SK-N-SH (cell line): ENCODE measurements around the gene SORD. TPM values are rescaled to one million over a fixed set of nuclear protein-coding genes. Genes with fewer than 3 reads are reported as not detected.

Source experiments
- CTCF ChIA-PET: fragments of 300-600, 350-600 bp; formaldehyde crosslinking; extraction: SDS; loops from one replicate; lab custom pipeline; 2021; lab: Yijun Ruan, JAX
- POLR2A ChIA-PET: fragments of 350-600 bp; sonication (Branson Sonifier 250); formaldehyde crosslinking; extraction: SDS; loops from one replicate; lab custom pipeline; 2020; ENCODE audit warnings: antibody characterized with exemption, inconsistent platforms; lab: Yijun Ruan, JAX
- DNase-seq: peaks from one replicate; pipeline ENCODE4 v3.0.0; 2012
- H2AFZ ChIP-seq: fragments of 200-600 bp; sonication (generic); 2 replicates; pipeline ENCODE4 v1.8.1; 2016; ENCODE audit warnings: antibody characterized with exemption, mild to moderate bottlenecking, low read depth
- H3F3A ChIP-seq: fragments of 200-600 bp; sonication (generic); replicated peaks from 2 replicates; pipeline ENCODE3; 2016; ENCODE audit warnings: antibody characterized with exemption, mild to moderate bottlenecking; ENCODE audit not compliant: insufficient read depth
- H3K27ac ChIP-seq, 2 experiments: fragments of 200-500 bp in 1 of 2; fragments of 200-600 bp in 1 of 2; sonication (Bioruptor generic) in 1 of 2; sonication (generic), shearing (Covaris generic) in 1 of 2; 2 replicates each; pipeline versions ENCODE4 v1.5.1 to v1.6.1; 2014 to 2016; ENCODE audit warnings: low read depth in 2 of 2, inconsistent platforms in 1 of 2, low read length in 1 of 2, mild to moderate bottlenecking in 1 of 2, mixed read lengths in 1 of 2
- H3K27me3 ChIP-seq: fragments of 200-600 bp; sonication (generic), shearing (Covaris generic); 2 replicates; pipeline ENCODE4 v1.6.1; 2016; ENCODE audit warnings: mixed run types; ENCODE audit not compliant: insufficient read depth
- H3K36me3 ChIP-seq, 2 experiments: fragments of 200-500 bp in 1 of 2; fragments of 200-600 bp in 1 of 2; sonication (Bioruptor generic) in 1 of 2; sonication (generic) in 1 of 2; replicated peaks in 1 of 2; 2 replicates each; pipeline versions ENCODE3 to v1.5.1; 2014 to 2016; ENCODE audit warnings: low read length in 1 of 2, mild to moderate bottlenecking in 1 of 2; ENCODE audit not compliant: insufficient read depth in 2 of 2, control insufficient read depth in 1 of 2
- H3K4me1 ChIP-seq, 2 experiments: fragments of 200-500 bp in 1 of 2; fragments of 200-600 bp in 1 of 2; sonication (Bioruptor generic) in 1 of 2; sonication (generic), shearing (Covaris generic) in 1 of 2; 2 replicates each; pipeline versions ENCODE4 v1.5.1 to v1.6.1; 2014 to 2016; ENCODE audit warnings: low read depth in 1 of 2, low read length in 1 of 2, mixed run types in 1 of 2; ENCODE audit not compliant: insufficient read depth in 2 of 2, control insufficient read depth in 1 of 2
- H3K4me2 ChIP-seq: fragments of 200-600 bp; sonication (generic), shearing (Covaris generic); 2 replicates; pipeline ENCODE4 v1.6.1; 2017; ENCODE audit warnings: mixed run types
- H3K4me3 ChIP-seq, 2 experiments: fragments of 200-500 bp in 1 of 2; fragments of 200-600 bp in 1 of 2; sonication (Bioruptor generic) in 1 of 2; sonication (generic), shearing (Covaris generic) in 1 of 2; 2 replicates each; pipeline versions ENCODE4 v1.5.1 to v1.8.1; 2014 to 2016; ENCODE audit warnings: low read depth in 2 of 2, inconsistent platforms in 1 of 2, low read length in 1 of 2, mild to moderate bottlenecking in 1 of 2, mixed read lengths in 1 of 2, moderate library complexity in 1 of 2
- H3K79me2 ChIP-seq: fragments of 200-600 bp; sonication (generic); 2 replicates; pipeline ENCODE4 v1.8.1; 2017; ENCODE audit warnings: mild to moderate bottlenecking; ENCODE audit not compliant: insufficient read depth
- H3K9ac ChIP-seq: fragments of 200-600 bp; sonication (generic); 2 replicates; pipeline ENCODE4 v1.6.1; 2017; ENCODE audit warnings: mixed run types
- H3K9me2 ChIP-seq: fragments of 200-600 bp; sonication (generic); 2 replicates; pipeline ENCODE4 v1.6.1; 2017; ENCODE audit warnings: mixed run types
- H3K9me3 ChIP-seq: fragments of 200-600 bp; sonication (generic); 2 replicates; pipeline ENCODE4 v1.6.1; 2017; ENCODE audit warnings: mixed run types, mild to moderate bottlenecking, moderate library complexity
- H4K20me1 ChIP-seq: fragments of 200-600 bp; sonication (generic); 2 replicates; pipeline ENCODE4 v1.6.1; 2017; ENCODE audit warnings: mild to moderate bottlenecking, mixed run types; ENCODE audit not compliant: insufficient read depth
- CHD2 ChIP-seq: fragments of 150-350 bp; IDR thresholded peaks from 2 replicates; pipeline ENCODE4 v1.6.1; 2018; ENCODE audit warnings: low read length; ENCODE audit not compliant: partially characterized antibody
- ELF1 ChIP-seq: IDR thresholded peaks from 2 replicates; pipeline ENCODE4 v1.4.0; 2012
- EP300 ChIP-seq, 2 experiments: IDR thresholded peaks; 2 replicates each; pipeline versions ENCODE4 v1.4.0 to v1.6.1; 2012; ENCODE audit warnings: borderline replicate concordance in 1 of 2, low read depth in 1 of 2, low read length in 1 of 2
- FOXM1 ChIP-seq: IDR thresholded peaks from 2 replicates; pipeline ENCODE4 v1.4.0; 2012; ENCODE audit warnings: low read depth, mild to moderate bottlenecking
- GABPA ChIP-seq: IDR thresholded peaks from 2 replicates; pipeline ENCODE4 v1.4.0; 2012; ENCODE audit warnings: low read depth, mild to moderate bottlenecking
- GATA2 ChIP-seq: sonication (generic); formaldehyde crosslinking; IDR thresholded peaks from 2 replicates; pipeline ENCODE4 v1.5.0; 2020; ENCODE audit warnings: mild to moderate bottlenecking, missing genetic modification reagents
- POLR2AphosphoS5 ChIP-seq: IDR thresholded peaks from 2 replicates; pipeline ENCODE4 v1.6.1; 2012; ENCODE audit warnings: low read depth, low read length
- RXRA ChIP-seq: IDR thresholded peaks from 2 replicates; pipeline ENCODE4 v1.4.0; 2012; ENCODE audit warnings: low read depth, mild to moderate bottlenecking, borderline replicate concordance
- SIN3A ChIP-seq: IDR thresholded peaks from 2 replicates; pipeline ENCODE4 v1.6.1; 2012; ENCODE audit warnings: low read depth, mild to moderate bottlenecking, low read length, moderate library complexity, borderline replicate concordance
- TAF1 ChIP-seq: IDR thresholded peaks from 2 replicates; pipeline ENCODE4 v1.6.1; 2012; ENCODE audit warnings: low read depth, mild to moderate bottlenecking, low read length, moderate library complexity, borderline replicate concordance
- TCF12 ChIP-seq: IDR thresholded peaks from 2 replicates; pipeline ENCODE4 v1.4.0; 2012
- ZBTB33 ChIP-seq: IDR thresholded peaks from 2 replicates; pipeline ENCODE4 v1.4.0; 2012; ENCODE audit warnings: low read depth, borderline replicate concordance
- WGBS: methylation state at CpG from one replicate; pipeline ENCODE4 v1.1.6; 2017; ENCODE audit warnings: low lambda C conversion rate; 5-methylcytosine and 5-hydroxymethylcytosine counted together
- polyA plus RNA-seq, 3 experiments: library from polyadenylated mRNA; depleted of rRNA; stranded (reverse); fragments of >200 nt; gene quantifications; 2 replicates each; pipeline ENCODE4 v1.2.3, GENCODE V29; 2012
- TF ChIP-seq, protein P1 (sequence below): fragments of 150-350 bp; IDR thresholded peaks from 2 replicates; pipeline ENCODE4 v1.6.1; 2017; ENCODE audit warnings: antibody characterized with exemption, low read length, low read depth, borderline replicate concordance

SORD gene
- polyA plus RNA-seq, 1 of the 3 experiments (the other 2 are of a cell fraction) = 35.1 TPM

- DNase-seq = no peak
- Histone ChIP-seq H3K79me2 (no peaks in the 10 kb centered on the region), H4K20me1 (no peaks in the 10 kb centered on the region), H3K4me1 (no peaks in the 10 kb centered on the region), H3K27me3 (0 out of 2 replicates have a peak, but pooled peaks cover 8% of the 10 kb centered on the region), H3K27ac (no peak overlapping the region), H3K4me3 (no peak overlapping the region), H2AFZ (no peak overlapping the region), H3F3A (no peaks in the 10 kb centered on the region), H3K9me2 (no peaks in the 10 kb centered on the region), H3K36me3 (no peaks in the 10 kb centered on the region), H3K4me2 (no peak overlapping the region), H3K9me3 (no peaks in the 10 kb centered on the region), H3K9ac (no peak overlapping the region)
- ChIA-PET CTCF (interaction anchor here (1.2 to 8.4 kb wide), 3 partner anchors 20 to 115 kb away, joined by 3 to 46 read pairs (median 3); no protein-coding TSS in a partner anchor), POLR2A (no interaction called here)
- 26% methylated on average over 3 of the region's 3 CpGs for WGBS
- TF ChIP-seq RXRA (no peak), SIN3A (no peak), GATA2 (CRISPR knock-in tag) (no peak), TCF12 (no peak), EP300 (IDR thresholded peaks at IDR 0.05; ENCODE audit: borderline replicate concordance in 1 of 2, low read depth in 1 of 2, low read length in 1 of 2) (no peak)
These were observed 66.8 kb downstream of the SORD start for GRCh38 chr15:45089712-45090373.

DNA sequence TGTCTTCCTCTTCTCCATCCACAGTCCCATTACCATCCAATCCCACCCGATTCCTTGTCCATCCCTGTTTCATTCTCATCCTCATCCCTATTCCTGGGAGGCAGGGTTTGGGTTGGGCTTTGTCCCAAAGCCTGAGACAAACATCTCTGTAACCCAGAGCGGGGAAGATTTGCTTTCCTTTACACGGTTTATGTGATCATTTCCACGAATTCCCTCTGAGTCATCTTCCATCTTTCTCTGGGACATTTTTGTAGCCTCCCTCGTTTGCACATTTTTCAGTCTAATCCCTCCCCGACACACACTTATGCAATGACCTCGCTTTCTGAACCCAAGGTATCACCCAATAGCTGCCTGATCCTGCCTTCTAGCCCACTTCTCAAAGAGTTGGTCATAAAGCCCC lies 68.2 kb downstream of the SORD start:
- H3K79me2 ChIP-seq = no peaks in the 10 kb centered on the region
- H3K9me3 ChIP-seq = no peaks in the 10 kb centered on the region
- no peak overlapping the region for H3K9ac ChIP-seq
- CTCF ChIA-PET = interaction anchor here (0.6 kb wide), 1 partner anchor 698 kb away, joined by 3 read pairs; no protein-coding TSS in a partner anchor
- no peak overlapping the region for H3K4me3 ChIP-seq
- no peak overlapping the region for H3K27ac ChIP-seq
- H3K36me3 ChIP-seq = no peaks in the 10 kb centered on the region
- DNase-seq = no peak
- H2AFZ ChIP-seq = 0 out of 2 replicates have a peak overlapping the region, but pooled peaks have one; percentile 35
- no peaks in the 10 kb centered on the region for H3K4me1 ChIP-seq
- H3K9me2 ChIP-seq = no peaks in the 10 kb centered on the region
- WGBS = 30% methylated on average over 7 of the region's 7 CpGs
- H4K20me1 ChIP-seq = no peaks in the 10 kb centered on the region
- POLR2A ChIA-PET = no interaction called here
- 0 out of 2 replicates have a peak, but pooled peaks cover 8% of the 10 kb centered on the region for H3K27me3 ChIP-seq
- TF ChIP-seq ZBTB33 (no peak), POLR2AphosphoS5 (no peak), ELF1 (no peak), GABPA (no peak), TAF1 (no peak), FOXM1 (no peak), SIN3A (no peak), CHD2 (no peak)
- TF ChIP-seq, protein P1, sequence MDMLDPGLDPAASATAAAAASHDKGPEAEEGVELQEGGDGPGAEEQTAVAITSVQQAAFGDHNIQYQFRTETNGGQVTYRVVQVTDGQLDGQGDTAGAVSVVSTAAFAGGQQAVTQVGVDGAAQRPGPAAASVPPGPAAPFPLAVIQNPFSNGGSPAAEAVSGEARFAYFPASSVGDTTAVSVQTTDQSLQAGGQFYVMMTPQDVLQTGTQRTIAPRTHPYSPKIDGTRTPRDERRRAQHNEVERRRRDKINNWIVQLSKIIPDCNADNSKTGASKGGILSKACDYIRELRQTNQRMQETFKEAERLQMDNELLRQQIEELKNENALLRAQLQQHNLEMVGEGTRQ = no peak
- H3F3A ChIP-seq = no peaks in the 10 kb centered on the region
- H3K4me2 ChIP-seq = no peak overlapping the region; the same call in 1 of the 2 replicates
